ENCODE results near the gene RBM7.
A peak's percentile ranks its signal among the peaks of the same experiment; 100 is the strongest.

Gene RBM7

DNA sequence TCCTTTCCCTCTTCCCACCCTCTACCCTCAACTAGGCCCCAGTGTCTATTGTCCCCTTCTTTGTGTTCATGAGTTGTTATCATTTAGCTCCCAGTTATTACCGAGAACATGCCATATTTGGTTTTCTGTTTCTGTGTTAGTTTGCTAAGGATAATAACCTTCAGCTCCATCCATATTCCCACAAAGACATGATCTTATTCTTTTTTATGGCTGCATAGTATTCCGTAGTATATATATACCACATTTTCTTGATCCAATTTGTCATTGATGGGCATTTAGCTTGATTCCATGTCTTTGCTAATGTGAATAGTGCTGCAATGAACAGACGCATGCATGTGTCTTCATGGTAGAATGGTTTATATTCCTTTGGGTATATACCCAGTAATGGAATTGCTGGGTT is 18.0 kb upstream of the RBM7 start:
- Mint-ChIP-seq H3K4me3 (no peak overlapping the region), H3K4me1 (ENCODE audit: low read depth) (peaks cover 7% of the 10 kb centered on the region), H3K9me3 (no peaks in the 10 kb centered on the region), H3K27ac (no peak overlapping the region), H3K36me3 (ENCODE audit: low read depth) (no peaks in the 10 kb centered on the region), H3K27me3 (peaks cover 26% of the 10 kb centered on the region)
- no peak for DNase-seq

- Mint-ChIP-seq H3K4me3 (no peak overlapping the region), H3K27ac (no peak overlapping the region), H3K9me3 (no peaks in the 10 kb centered on the region), H3K4me1 (ENCODE audit: low read depth) (peaks cover 7% of the 10 kb centered on the region), H3K27me3 (peaks cover 14% of the 10 kb centered on the region), H3K36me3 (ENCODE audit: low read depth) (no peaks in the 10 kb centered on the region)
- DNase-seq: no peak
Measured at GRCh38 chr11:114384487-114384886, 16.0 kb upstream of the RBM7 start.

DNA sequence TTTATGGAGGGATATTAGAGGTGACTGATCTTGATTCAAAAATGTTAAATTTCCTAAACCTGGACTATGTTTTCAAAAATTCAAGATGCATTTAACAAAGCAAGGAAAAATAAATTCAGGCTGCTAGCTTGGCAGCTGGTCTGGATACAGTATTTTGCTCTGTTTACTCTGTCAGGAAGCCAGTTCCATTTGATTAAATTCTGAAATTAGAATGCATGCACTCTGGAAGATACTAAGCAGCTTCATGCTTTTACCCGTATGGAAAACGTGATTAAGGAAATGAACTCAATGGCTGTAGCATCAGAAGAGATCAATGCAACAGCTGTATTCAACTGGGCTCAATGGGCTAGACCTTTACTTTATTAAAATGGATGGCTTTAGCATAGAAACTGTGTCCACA is 14.3 kb upstream of the RBM7 start:
- Mint-ChIP-seq H3K4me3 (no peak overlapping the region), H3K27me3 (peaks cover 10% of the 10 kb centered on the region), H3K27ac (no peak overlapping the region), H3K36me3 (ENCODE audit: low read depth) (no peaks in the 10 kb centered on the region), H3K4me1 (ENCODE audit: low read depth) (no peaks in the 10 kb centered on the region), H3K9me3 (no peaks in the 10 kb centered on the region)
- no peak for DNase-seq

DNA sequence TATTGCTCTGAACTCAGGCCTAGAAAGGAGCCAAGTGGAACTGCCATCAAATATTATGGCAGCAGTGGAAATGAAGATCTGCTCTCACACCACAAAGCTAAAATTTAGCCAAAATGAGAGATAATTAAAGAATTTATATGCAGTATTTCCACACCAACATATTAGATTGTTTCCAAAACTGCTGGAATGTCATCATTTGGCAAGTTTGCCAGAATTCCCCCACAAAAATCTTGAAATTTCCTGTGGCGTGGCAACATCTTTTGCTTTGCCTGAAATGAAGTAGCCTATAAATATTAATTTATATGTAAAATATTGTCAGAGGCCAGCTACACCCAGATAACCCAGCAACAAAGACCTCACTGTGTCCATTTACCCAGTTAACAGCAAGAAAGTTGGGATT is 13.9 kb upstream of the RBM7 start:
- Mint-ChIP-seq H3K27ac (no peak overlapping the region), H3K4me3 (no peak overlapping the region), H3K9me3 (no peaks in the 10 kb centered on the region), H3K36me3 (ENCODE audit: low read depth) (no peaks in the 10 kb centered on the region), H3K4me1 (ENCODE audit: low read depth) (no peaks in the 10 kb centered on the region), H3K27me3 (peaks cover 10% of the 10 kb centered on the region)
- no peak for DNase-seq

DNA sequence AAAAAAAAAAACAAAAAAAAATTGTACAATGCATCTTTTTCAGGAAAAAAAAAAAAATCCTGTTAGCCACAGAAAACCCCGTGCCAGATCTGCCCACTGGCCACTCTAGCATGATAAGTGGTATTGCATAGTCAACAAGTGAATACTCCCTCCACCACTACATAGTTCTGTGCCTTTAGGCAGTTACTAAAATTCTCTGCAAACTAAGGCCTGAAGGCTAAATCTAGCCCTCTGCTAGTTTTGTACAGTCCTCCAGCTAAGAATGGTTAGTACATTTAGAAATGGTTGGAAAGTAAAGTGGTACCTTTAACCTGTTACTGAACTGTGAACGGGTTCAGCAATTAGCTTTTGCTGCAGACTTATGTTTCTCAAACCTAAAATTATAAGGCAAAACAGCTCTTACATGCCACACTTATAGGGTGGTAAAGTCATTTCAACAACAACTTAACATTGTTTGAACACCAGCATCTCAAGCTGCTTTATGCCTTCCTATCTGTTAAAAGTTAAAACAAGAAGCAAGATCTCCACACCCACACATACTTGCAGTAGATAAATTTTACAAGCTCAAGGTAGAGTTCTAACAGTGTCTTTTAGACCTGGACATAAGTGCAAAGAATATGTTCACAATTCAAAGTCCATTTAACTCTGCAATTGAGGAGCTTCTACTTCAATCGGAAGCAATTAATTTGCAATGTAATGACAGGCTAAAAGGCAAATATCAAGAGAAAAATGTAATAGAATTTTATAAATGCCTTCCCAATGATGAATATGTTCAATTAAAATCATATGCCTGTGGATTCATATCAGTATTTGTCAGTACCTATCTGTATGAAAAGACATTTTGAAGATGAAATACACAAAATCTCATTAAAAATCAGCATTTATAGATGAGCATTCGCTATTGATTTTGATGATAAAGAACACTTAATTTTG is 7.5 kb upstream of the RBM7 start:
- Mint-ChIP-seq H3K4me1 (ENCODE audit: low read depth) (peaks cover 9% of the 10 kb centered on the region), H3K27ac (no peak overlapping the region), H3K9me3 (no peaks in the 10 kb centered on the region), H3K36me3 (ENCODE audit: low read depth) (peaks cover 1% of the 10 kb centered on the region), H3K4me3 (no peak overlapping the region), H3K27me3 (no peaks in the 10 kb centered on the region)
- DNase-seq: no peak

GRCh38 chr11:114395736-114396135 is 4.7 kb upstream of the RBM7 start:
- H3K27ac Mint-ChIP-seq: no peak overlapping the region
- no peak for DNase-seq
- no peak overlapping the region for H3K4me3 Mint-ChIP-seq
- peaks cover 22% of the 10 kb centered on the region for H3K4me1 Mint-ChIP-seq (ENCODE audit: low read depth)
- H3K36me3 Mint-ChIP-seq (ENCODE audit: low read depth): peaks cover 21% of the 10 kb centered on the region
- H3K9me3 Mint-ChIP-seq: no peaks in the 10 kb centered on the region
- H3K27me3 Mint-ChIP-seq: no peaks in the 10 kb centered on the region

DNA sequence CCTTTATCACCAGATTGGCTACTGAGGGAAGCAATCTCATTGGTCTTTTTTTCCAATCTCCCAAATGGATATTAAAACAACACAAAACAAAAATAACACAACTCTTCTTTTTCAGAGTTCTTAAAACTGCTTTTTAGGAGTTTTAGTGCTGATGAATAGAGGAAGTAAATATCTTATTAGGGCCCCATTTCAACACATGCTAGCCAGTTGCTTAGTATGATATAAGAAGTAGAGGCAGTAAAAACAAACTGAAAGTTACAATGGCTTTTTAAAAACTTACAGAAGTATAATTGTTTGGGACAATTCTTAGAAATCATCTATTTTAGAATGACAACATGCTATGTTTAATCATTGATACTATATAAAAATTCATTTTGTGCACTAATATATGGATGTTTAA is 3.5 kb upstream of the RBM7 start:
- H3K36me3 Mint-ChIP-seq (ENCODE audit: low read depth): peaks cover 31% of the 10 kb centered on the region
- no peak overlapping the region for H3K4me3 Mint-ChIP-seq
- no peak overlapping the region for H3K27ac Mint-ChIP-seq
- no peak for DNase-seq
- H3K4me1 Mint-ChIP-seq (ENCODE audit: low read depth): peaks cover 23% of the 10 kb centered on the region
- H3K27me3 Mint-ChIP-seq: no peaks in the 10 kb centered on the region
- no peaks in the 10 kb centered on the region for H3K9me3 Mint-ChIP-seq

DNA sequence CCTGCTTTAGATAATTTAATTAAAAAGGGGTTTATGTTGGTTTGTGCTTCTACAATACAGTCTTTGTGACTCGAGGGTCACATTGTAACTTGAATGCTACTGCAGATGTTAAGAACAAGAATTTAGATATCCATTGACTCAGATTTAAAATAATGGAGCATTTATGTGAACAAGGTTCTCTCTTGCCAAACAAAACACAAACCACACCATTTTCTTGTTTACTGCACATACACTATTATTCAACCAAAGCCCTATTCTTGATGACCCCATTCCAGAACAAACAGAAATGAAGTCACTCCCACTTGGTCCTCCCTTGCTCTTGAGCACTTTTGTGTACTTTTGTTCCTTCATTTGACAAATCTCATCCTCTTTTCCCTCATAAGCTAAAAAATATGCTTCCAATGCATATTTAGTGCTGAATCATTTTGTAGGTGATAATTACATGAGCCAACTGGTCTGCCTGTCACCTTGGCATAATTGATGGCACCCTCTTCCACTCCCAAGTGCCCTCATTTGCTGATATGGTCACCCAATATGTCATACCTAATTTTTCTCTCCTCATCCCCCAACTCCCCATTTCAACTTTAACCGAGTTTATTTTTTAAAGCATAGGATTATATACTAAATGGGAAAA is 3.0 kb upstream of the RBM7 start:
- Mint-ChIP-seq H3K4me3 (no peak overlapping the region), H3K36me3 (ENCODE audit: low read depth) (peaks cover 34% of the 10 kb centered on the region), H3K9me3 (no peaks in the 10 kb centered on the region), H3K27ac (peak overlapping the region; percentile 8), H3K4me1 (ENCODE audit: low read depth) (peaks cover 26% of the 10 kb centered on the region), H3K27me3 (no peaks in the 10 kb centered on the region)
- no peak for DNase-seq

- peaks cover 44% of the 10 kb centered on the region for H3K36me3 Mint-ChIP-seq (ENCODE audit: low read depth)
- peaks cover 34% of the 10 kb centered on the region for H3K4me1 Mint-ChIP-seq (ENCODE audit: low read depth)
- peak overlapping the region; percentile 97 for H3K4me3 Mint-ChIP-seq
- H3K9me3 Mint-ChIP-seq: no peaks in the 10 kb centered on the region
- no peak for DNase-seq
- H3K27me3 Mint-ChIP-seq: no peaks in the 10 kb centered on the region
- peak overlapping the region; percentile 100 for H3K27ac Mint-ChIP-seq
Measured at GRCh38 chr11:114398303-114398920, 2.1 kb upstream of the RBM7 start.

DNA sequence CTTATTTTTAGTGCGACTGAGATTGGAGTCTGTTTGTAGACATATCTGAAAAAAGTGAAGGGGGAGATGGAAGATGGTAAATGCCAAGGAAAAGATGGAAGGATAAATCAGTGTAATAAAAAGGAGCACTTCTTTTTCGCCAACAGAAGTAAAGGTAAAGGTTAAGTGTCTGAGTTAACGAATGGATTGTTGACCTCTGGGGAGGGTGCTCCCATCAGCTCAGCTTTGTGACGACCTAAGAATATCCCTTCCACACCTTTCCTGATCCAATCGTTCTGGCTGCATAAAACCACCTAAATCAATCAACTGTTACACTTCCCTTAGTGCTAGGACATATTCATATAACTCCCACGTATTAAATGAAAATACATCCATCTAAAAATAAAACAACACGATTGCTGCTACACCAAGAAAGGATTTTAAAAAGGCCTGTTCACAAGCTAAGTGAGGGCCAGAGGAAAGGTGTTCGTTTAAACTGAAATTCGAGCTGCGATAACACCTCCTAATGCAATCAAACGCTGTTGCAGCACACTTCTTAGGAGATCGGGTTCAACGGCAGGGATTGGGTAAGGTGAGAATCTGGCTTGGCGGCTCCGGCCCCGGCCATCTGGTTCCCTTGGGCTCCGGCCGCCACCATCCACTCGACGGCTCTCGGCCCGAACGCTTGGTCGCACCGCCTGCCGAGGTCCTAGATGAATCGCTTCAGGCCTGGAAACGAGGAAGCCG is 813 bp upstream of the RBM7 start:
- H3K36me3 Mint-ChIP-seq (ENCODE audit: low read depth): peaks cover 56% of the 10 kb centered on the region
- H3K27me3 Mint-ChIP-seq: no peaks in the 10 kb centered on the region
- no peak for DNase-seq
- H3K4me3 Mint-ChIP-seq: peak overlapping the region; percentile 97
- peak overlapping the region; percentile 100 for H3K27ac Mint-ChIP-seq
- H3K9me3 Mint-ChIP-seq: no peaks in the 10 kb centered on the region
- peaks cover 44% of the 10 kb centered on the region for H3K4me1 Mint-ChIP-seq (ENCODE audit: low read depth)

GRCh38 chr11:114400915-114401223 is 403 bp downstream of the RBM7 start:
- Mint-ChIP-seq H3K27ac (peak overlapping the region; percentile 100), H3K27me3 (no peaks in the 10 kb centered on the region), H3K4me1 (ENCODE audit: low read depth) (peaks cover 55% of the 10 kb centered on the region), H3K4me3 (peak overlapping the region; percentile 97), H3K36me3 (ENCODE audit: low read depth) (peaks cover 68% of the 10 kb centered on the region), H3K9me3 (no peaks in the 10 kb centered on the region)
- no peak for DNase-seq

DNA sequence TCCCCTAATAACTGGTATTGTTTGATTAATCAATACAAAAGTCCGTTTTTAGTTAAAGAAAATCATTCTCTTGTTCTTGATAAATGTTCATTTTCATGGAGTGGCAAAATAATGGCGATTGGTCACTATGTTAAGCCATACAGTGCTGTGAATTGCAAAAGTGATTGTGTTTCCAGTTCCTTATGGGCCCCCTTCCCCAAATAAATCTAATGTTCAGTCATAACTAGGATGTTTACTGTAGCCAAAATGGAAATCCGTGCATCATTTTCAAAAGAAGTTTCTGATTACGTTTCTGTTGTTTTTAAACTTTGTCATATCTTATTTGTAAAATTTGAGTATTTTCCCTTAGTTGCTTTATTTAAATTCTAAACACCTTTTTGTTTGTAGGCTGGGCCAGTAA is 845 bp downstream of the RBM7 start:
- Mint-ChIP-seq H3K4me1 (ENCODE audit: low read depth) (peaks cover 58% of the 10 kb centered on the region), H3K4me3 (peak overlapping the region; percentile 97), H3K9me3 (no peaks in the 10 kb centered on the region), H3K36me3 (ENCODE audit: low read depth) (peaks cover 73% of the 10 kb centered on the region), H3K27me3 (no peaks in the 10 kb centered on the region), H3K27ac (peak overlapping the region; percentile 100)
- DNase-seq: no peak

DNA sequence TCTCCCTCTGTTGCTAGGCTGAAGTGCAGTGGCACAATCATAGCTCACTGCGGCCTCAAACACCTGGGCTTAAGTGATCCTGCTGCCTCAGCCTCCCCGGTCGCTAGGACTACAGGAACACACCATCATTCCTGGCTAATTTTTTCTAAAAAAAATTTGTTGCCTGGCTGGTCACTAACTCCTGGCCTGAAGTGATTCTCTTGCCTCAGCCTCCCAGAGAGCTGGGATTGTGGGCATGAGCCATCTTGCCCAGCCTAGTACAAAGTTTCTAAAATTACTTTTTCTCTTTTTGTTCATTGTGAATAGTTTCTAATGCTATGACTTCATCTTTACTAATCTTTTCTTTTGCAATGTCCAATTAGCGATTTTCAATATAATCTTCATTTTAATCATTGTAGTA is 12.5 kb downstream of the RBM7 start:
- no peak overlapping the region for H3K27ac Mint-ChIP-seq
- H3K4me1 Mint-ChIP-seq (ENCODE audit: low read depth): no peaks in the 10 kb centered on the region
- H3K27me3 Mint-ChIP-seq: no peaks in the 10 kb centered on the region
- DNase-seq: no peak
- H3K36me3 Mint-ChIP-seq (ENCODE audit: low read depth): peaks cover 67% of the 10 kb centered on the region
- H3K4me3 Mint-ChIP-seq: no peak overlapping the region
- H3K9me3 Mint-ChIP-seq: no peaks in the 10 kb centered on the region

DNA sequence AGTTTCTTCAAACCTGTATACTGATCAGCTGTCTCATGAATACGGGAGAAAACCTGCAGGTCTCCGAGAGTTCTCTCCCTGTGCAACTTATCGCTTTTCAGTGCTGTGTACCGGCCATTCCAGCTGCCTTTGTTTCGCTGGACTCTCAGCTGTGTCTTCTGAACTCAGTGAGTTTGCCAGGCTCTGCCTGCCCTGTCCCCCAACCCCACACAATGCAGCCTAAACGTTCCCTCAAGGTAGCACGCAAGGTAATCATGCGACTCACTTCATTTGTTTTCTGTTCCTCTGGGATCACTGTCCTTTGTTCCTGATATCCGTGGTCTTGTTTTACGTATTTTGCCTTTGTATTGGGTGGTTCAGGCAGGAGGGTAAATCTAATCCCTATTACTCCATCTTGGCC is 13.5 kb downstream of the RBM7 start:
- Mint-ChIP-seq H3K4me1 (ENCODE audit: low read depth) (no peaks in the 10 kb centered on the region), H3K27ac (no peak overlapping the region), H3K27me3 (no peaks in the 10 kb centered on the region), H3K4me3 (no peak overlapping the region), H3K36me3 (ENCODE audit: low read depth) (peaks cover 62% of the 10 kb centered on the region), H3K9me3 (no peaks in the 10 kb centered on the region)
- no peak for DNase-seq

Data from activated T-cell treated with anti-CD3 and anti-CD28 coated beads, Interleukin-2, amount 50 U/mL, for 24 hours (primary cell).